Measurements from ENCODE around the gene BOD1. TPM values are rescaled to one million over a fixed set of nuclear protein-coding genes. Genes with fewer than 3 reads are reported as not detected.

Gene BOD1
- total RNA-seq, 2 donors from 2014 or later: 79.3 to 92.9 TPM

GRCh38 chr5:173643964-173644363 lies 27.5 kb upstream of the BOD1 start:
- WGBS, 2 experiments (ENCODE audit: insufficient coverage in 1 of 2, insufficient read length in 1 of 2): 72 to 73% methylated on average over 3 of the region's 3 CpGs

GRCh38 chr5:173642895-173643481 lies 26.5 kb upstream of the BOD1 start:
- Histone ChIP-seq H3K27me3 (ENCODE audit: control insufficient read depth, insufficient read depth, low read length, poor library complexity, severe bottlenecking) (no peaks in the 10 kb centered on the region), H3K4me3 (ENCODE audit: low read length) (no peak overlapping the region), H3K9me3 (ENCODE audit: control insufficient read depth, low read length) (no peaks in the 10 kb centered on the region), H3K9ac (ENCODE audit: extremely low read depth, low read length, poor library complexity, severe bottlenecking) (no peak overlapping the region), H3K36me3 (ENCODE audit: control insufficient read depth, insufficient read depth, low read length) (no peaks in the 10 kb centered on the region), H3K27ac (ENCODE audit: low read depth, low read length) (no peak overlapping the region), H3K4me1 (ENCODE audit: control insufficient read depth, insufficient read depth, low read length) (no peaks in the 10 kb centered on the region)
- Mint-ChIP-seq H3K27me3 (ENCODE audit: insufficient read depth) (peaks cover 7% of the 10 kb centered on the region), H3K9me3 (no peaks in the 10 kb centered on the region), H3K36me3 (ENCODE audit: low read depth) (no peaks in the 10 kb centered on the region), H3K27ac (no peak overlapping the region), H3K4me1 (peaks cover 11% of the 10 kb centered on the region), H3K4me3 (no peak overlapping the region)
- WGBS, 2 experiments (ENCODE audit: insufficient coverage in 1 of 2, insufficient read length in 1 of 2): 95 to 100% methylated on average over 6 to 11 of the region's 11 CpGs
- peak; percentile 22 for DNase-seq
- TF ChIP-seq CTCF (conservative IDR thresholded peaks at IDR 0.05): no peak

More at GRCh38 chr5:173643964-173644363, 27.5 kb upstream of the BOD1 start:
- no peaks in the 10 kb centered on the region for H3K36me3 ChIP-seq (ENCODE audit: control insufficient read depth, insufficient read depth, low read length)
- H3K27ac Mint-ChIP-seq: no peak overlapping the region
- H3K27me3 Mint-ChIP-seq (ENCODE audit: insufficient read depth): peaks cover 7% of the 10 kb centered on the region
- TF ChIP-seq CTCF (conservative IDR thresholded peaks at IDR 0.05): no peak
- H3K9ac ChIP-seq (ENCODE audit: extremely low read depth, low read length, poor library complexity, severe bottlenecking): no peak overlapping the region
- no peaks in the 10 kb centered on the region for H3K4me1 ChIP-seq (ENCODE audit: control insufficient read depth, insufficient read depth, low read length)
- H3K9me3 ChIP-seq (ENCODE audit: control insufficient read depth, low read length): no peaks in the 10 kb centered on the region
- H3K36me3 Mint-ChIP-seq (ENCODE audit: low read depth): no peaks in the 10 kb centered on the region
- H3K4me1 Mint-ChIP-seq: peaks cover 11% of the 10 kb centered on the region
- H3K4me3 Mint-ChIP-seq: no peak overlapping the region
- peak; percentile 77 for DNase-seq
- H3K4me3 ChIP-seq (ENCODE audit: low read length): no peak overlapping the region
- H3K9me3 Mint-ChIP-seq: no peaks in the 10 kb centered on the region
- H3K27ac ChIP-seq (ENCODE audit: low read depth, low read length): peak overlapping the region; percentile 76
- H3K27me3 ChIP-seq (ENCODE audit: control insufficient read depth, insufficient read depth, low read length, poor library complexity, severe bottlenecking): no peaks in the 10 kb centered on the region

GRCh38 chr5:173642191-173642816 lies 25.9 kb upstream of the BOD1 start:
- no peak overlapping the region for H3K27ac Mint-ChIP-seq
- Histone ChIP-seq H3K27me3 (ENCODE audit: control insufficient read depth, insufficient read depth, low read length, poor library complexity, severe bottlenecking) (no peaks in the 10 kb centered on the region), H3K4me1 (ENCODE audit: control insufficient read depth, insufficient read depth, low read length) (no peaks in the 10 kb centered on the region), H3K36me3 (ENCODE audit: control insufficient read depth, insufficient read depth, low read length) (no peaks in the 10 kb centered on the region), H3K4me3 (ENCODE audit: low read length) (no peak overlapping the region), H3K9me3 (ENCODE audit: control insufficient read depth, low read length) (no peaks in the 10 kb centered on the region), H3K27ac (ENCODE audit: low read depth, low read length) (no peak overlapping the region), H3K9ac (ENCODE audit: extremely low read depth, low read length, poor library complexity, severe bottlenecking) (no peak overlapping the region)
- no peak for TF ChIP-seq CTCF (conservative IDR thresholded peaks at IDR 0.05)
- no peak overlapping the region for H3K4me3 Mint-ChIP-seq
- 91 to 92% methylated on average over 4 to 9 of the region's 9 CpGs for WGBS, 2 experiments (ENCODE audit: insufficient coverage in 1 of 2, insufficient read length in 1 of 2)
- H3K9me3 Mint-ChIP-seq: no peaks in the 10 kb centered on the region
- peaks cover 7% of the 10 kb centered on the region for H3K27me3 Mint-ChIP-seq (ENCODE audit: insufficient read depth)
- H3K36me3 Mint-ChIP-seq (ENCODE audit: low read depth): no peaks in the 10 kb centered on the region
- H3K4me1 Mint-ChIP-seq: peaks cover 11% of the 10 kb centered on the region
- DNase-seq: peak; percentile 35

All from endodermal cell (in vitro differentiated cells).